LNCaP clone FGC (cell line): ENCODE data around the gene P4HA1.
"Not testable (repeated sequence)": the region's sequence is repeated elsewhere in the genome, so short reads cannot be mapped to it uniquely, and the experiment has no call there.

Experiments
- DNase-seq: peaks from one replicate; pipeline ENCODE4 v3.0.0-alpha.2; 2011; ENCODE audit warnings: low read depth
- H3K4me3 ChIP-seq: 2 replicates; pipeline ENCODE4 v1.5.1; 2011; ENCODE audit warnings: mild to moderate bottlenecking, low read depth, low read length, control low read depth
- TF ChIP-seq, protein P1 (sequence below): IDR thresholded peaks from 2 replicates; pipeline ENCODE4 v1.5.1; 2012; ENCODE audit warnings: mild to moderate bottlenecking; ENCODE audit not compliant: control insufficient read depth, insufficient read depth; ENCODE audit errors: extremely low read depth

Gene P4HA1

DNA sequence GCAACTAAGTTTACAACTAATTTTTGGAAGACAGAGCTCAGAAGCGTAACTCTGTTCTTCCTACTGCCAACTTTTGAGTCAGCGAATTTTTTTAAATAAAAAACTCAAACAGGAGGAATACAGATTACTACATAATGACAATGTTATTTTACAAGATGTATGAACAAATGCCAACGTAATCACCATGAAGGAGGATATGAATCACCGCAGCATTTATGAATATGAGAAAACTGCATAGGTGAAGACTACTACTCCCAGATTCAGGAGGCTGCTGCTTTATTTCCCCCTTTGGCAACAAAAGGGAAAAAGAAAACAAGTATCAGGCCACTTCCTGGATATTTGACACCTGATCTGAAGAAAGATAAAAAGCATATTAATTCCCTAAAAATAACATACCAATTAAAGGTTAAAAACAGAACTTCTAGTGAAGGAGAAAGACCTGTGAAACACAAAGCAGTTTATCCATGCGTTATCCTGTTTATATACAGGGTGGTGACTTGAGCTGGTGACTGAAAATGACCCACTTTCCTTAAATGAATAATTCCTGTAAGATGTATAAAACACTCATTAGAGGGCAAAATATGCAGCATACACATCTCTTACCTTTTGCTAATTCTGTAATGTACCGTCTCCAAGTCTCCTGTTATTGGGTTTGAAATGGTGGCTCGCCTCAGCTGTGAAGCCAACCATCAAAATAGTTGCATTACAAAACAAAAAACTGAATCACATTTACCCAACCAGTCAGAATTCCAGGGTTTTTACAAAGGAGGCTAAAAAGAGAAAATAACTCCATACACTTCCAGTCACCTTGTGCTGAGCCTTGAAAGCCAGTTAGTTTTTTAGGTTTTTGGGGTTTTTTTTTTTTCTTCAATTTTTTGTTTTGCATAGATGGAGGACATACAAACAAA lies 52.0 kb downstream of the P4HA1 start:
- H3K4me3 ChIP-seq = peak overlapping the region; percentile 1
- TF ChIP-seq, protein P1, sequence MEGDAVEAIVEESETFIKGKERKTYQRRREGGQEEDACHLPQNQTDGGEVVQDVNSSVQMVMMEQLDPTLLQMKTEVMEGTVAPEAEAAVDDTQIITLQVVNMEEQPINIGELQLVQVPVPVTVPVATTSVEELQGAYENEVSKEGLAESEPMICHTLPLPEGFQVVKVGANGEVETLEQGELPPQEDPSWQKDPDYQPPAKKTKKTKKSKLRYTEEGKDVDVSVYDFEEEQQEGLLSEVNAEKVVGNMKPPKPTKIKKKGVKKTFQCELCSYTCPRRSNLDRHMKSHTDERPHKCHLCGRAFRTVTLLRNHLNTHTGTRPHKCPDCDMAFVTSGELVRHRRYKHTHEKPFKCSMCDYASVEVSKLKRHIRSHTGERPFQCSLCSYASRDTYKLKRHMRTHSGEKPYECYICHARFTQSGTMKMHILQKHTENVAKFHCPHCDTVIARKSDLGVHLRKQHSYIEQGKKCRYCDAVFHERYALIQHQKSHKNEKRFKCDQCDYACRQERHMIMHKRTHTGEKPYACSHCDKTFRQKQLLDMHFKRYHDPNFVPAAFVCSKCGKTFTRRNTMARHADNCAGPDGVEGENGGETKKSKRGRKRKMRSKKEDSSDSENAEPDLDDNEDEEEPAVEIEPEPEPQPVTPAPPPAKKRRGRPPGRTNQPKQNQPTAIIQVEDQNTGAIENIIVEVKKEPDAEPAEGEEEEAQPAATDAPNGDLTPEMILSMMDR = no peak
- peak; percentile 54 for DNase-seq

DNA sequence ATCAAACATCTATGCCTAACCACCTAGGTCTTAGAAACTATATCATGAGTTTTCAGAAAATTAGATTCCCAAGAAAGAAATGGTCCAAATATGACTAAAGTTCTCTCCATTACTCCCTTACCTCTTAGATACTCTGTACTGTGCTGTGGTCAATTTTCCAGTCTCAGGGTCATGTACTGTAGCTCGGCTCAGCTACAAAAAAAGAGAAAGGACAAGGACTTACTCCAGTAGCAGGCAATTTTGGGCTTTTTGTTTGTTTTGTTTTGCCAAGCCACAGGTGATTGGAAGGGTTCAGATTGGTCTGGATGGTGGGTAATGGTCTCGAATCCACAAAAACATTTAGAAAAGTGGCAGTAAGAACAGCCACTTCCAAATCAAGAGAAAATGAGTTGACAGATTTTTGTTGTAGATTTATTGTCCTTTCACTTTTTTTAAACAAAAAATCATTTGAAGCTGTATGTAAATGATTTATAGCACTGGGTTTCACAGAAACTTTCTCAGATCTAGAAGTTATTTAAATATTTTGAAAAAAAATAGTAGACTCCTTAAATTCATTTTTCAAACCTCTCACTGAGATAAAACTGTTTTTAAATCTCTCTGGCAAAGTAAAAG lies 52.8 kb downstream of the P4HA1 start:
- DNase-seq = no peak
- no peak overlapping the region for H3K4me3 ChIP-seq
- TF ChIP-seq, protein P1 = no peak

DNA sequence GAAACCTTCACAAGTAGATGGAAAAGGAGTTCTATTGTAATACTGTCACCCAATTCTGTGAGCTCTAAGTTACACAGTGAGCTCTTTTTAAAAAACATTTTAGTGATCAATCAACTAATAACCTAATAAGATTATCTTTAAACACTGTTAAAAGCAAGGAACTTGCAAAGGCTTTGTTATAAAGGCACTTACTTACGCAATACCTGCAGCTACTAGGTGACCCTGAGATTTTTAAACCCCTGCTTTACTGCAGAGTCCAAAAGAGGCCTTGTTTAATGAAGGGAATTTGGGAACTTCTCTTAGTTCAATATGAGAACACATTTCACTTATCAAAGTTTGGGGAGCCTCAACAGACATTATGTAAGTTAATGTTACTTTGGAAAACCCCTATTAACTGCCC lies 53.3 kb downstream of the P4HA1 start:
- no peak overlapping the region for H3K4me3 ChIP-seq
- DNase-seq = no peak
- TF ChIP-seq, protein P1 = no peak

DNA sequence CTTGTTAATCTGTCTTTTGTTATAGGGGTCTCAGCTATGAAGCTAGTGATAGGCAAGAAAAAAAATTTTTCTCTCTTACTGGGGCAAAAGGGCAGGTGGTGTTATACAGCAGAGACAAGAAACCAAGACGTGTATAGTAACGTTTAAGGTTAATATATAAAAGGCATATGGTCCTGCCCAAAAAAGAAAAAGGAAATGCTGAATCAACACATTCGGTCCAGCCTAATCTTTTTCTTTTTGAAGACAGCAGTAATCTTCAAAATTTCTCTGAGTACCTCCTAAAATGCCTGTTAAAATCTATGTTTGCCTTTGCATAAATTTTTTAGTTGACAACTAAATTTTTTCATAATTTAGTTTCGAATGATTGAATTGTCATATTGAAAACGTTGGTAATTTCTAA lies 54.5 kb downstream of the P4HA1 start:
- TF ChIP-seq, protein P1 = no peak
- H3K4me3 ChIP-seq = no peak overlapping the region
- DNase-seq = no peak

DNA sequence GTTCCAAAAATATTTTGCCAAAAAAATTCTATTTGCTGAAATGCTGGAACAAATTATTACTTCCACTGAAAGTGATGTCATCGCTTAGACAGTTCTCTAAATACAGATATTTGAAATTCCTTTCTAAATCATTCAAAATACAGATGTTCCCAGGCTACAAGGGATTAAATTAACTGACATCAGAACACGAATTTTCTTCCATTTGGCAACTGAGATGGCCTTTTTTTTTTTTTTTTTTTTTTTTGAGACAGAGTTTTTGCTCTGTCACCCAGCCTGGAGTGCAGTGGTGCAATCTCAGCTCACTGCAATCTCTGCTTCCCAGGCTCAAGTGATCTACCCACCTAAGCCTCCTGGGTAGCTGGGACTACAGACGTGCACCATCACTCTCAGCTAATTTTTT lies 57.0 kb downstream of the P4HA1 start:
- TF ChIP-seq, protein P1 = no peak

DNA sequence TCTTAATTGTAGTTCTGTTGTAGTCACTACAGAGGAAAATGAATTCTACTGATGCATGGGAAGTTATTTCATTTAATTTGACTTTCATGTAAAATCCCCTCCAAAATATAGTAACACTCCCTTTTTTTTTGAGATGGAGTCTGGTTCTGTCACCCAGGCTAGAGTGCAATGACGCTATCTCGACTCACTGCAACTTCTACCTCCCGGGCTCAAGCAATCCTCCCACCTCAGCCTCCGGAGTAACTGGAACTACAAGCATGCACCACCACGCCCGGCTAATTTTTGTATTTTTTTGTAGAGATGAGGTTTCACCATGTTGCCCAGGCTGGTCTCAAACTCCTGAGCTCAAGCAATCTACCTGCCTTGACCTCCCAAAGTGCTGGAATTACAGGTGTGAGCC lies 60.4 kb downstream of the P4HA1 start:
- DNase-seq, H3K4me3 ChIP-seq: not testable (repeated sequence)

More for the DNA sequence above, 57.0 kb downstream of the P4HA1 start:
- DNase-seq = no peak
- H3K4me3 ChIP-seq = no peak overlapping the region

DNA sequence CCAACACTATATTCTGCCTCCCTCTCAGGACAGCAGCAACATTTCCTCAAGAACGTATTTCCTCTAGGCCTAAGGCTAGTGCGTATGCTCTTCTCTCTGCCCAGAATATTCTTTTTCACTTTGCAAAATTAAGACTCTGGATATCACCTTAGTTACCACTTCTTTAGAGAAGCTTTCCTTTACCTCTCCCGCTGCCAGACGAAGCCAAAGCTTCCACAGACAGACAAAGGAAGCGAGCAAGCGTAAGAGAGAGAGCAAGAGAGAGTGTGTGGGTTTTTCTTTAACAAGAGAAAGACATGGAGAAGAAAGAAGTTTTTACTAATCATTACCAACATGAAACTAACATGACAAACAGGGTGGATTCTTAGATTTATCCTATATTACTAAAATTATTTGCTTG lies 64.1 kb downstream of the P4HA1 start:
- TF ChIP-seq, protein P1 = no peak
- no peak for DNase-seq
- no peak overlapping the region for H3K4me3 ChIP-seq

DNA sequence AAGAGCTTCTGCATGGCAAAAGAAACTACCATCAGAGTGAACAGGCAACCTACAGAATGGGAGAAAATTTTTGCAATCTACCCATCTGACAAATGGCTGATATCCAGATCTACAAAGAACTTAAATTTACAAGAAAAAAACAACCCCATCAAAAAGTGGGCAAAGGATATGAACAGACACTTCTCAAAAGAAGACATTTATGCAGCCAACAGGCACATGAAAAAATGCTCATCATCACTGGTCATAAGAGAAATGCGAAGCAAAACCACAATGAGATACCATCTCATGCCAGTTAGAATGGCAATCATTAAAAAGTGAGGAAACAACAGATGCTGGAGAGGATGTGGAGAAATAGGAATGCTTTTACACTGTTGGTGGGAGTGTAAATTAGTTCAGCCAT lies 70.0 kb downstream of the P4HA1 start:
- not testable (repeated sequence) for H3K4me3 ChIP-seq, DNase-seq

DNA sequence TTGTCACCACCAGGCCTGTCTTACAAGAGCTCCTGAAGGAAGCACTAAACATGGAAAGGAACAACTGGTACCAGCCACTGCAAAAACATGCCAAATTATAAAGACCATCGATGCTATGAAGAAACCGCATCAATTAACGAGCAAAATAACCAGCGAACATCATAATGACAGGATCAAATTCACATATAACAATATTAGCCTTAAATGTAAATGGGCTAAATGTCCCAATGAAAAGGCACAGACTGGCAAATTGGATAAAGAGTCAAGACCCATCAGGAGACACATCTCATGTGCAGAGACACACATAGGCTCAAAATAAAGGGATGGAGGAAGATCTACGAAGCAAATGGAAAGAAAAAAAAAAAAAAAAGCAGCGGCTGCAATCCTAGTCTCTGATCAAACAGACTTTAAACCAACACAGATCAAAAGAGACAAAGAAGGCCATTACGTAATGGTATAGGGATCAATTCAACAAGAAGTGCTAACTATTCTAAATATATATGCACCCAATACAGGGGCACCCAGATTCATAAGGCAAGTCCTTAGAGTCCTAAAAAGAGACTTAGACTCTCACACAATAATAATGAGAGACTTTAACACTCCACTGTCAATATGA lies 73.1 kb downstream of the P4HA1 start:
- DNase-seq = not testable (repeated sequence)

DNA sequence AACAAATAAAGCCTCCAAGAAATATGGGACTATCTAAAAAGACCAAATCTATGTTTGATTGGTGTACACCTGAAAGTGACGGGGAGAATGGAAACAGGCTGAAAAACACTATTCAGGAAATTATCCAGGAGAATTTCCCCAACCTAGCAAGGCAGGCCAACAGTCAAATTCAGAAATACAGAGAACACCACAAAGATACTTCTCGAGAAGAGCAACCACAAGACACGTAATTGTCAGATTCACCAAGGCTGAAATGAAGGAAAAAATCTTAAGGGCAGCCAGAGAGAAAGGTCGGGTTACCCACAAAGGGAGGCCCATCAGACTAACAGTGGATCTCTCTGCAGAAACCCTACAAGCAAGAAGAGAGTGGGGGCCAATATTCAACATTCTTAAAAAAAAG lies 73.7 kb downstream of the P4HA1 start:
- not testable (repeated sequence) for DNase-seq, H3K4me3 ChIP-seq

More for the DNA sequence above, 73.1 kb downstream of the P4HA1 start:
- not testable (repeated sequence) for H3K4me3 ChIP-seq
